ENCODE measurements around the gene RHOXF2B. TPM values are rescaled to one million over a fixed set of nuclear protein-coding genes. Genes with fewer than 3 reads are reported as not detected.
"Not testable (repeated sequence)": the region's sequence is repeated elsewhere in the genome, so short reads cannot be mapped to it uniquely, and the experiment has no call there.

Gene RHOXF2B
- total and polyA plus RNA-seq, 2 donors (not counting 1 experiment from before 2014, with no cell fraction given) = 0.02 TPM; not detected in 1

DNA sequence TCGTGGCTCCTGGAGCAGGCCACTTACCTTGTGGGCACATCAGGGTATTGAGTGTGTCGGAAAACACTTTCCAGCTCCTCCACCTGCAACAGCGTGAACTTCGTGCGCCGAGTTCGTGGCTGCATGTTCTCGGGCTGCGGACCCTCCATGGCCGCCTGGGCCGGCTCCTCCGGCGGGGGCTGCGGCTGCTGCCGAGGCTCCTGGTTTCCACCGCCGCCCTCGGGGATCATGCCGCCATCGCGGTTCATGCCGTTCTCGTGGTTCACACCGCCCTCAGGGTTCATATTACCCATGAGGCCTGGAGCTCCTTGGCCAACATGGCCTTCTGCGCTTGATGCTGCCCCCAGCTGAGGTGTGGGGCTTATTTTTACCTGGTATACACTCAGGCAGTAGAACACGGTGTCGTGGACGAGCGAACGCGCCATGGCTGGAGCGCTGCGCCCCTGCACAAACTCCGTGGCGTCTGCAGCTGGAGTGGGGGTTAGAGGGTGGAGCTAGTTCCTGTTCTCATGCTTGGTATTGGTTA is 38.0 kb upstream of the RHOXF2B start, which contains the start of gene RHOXF1:
Gene RHOXF1 (minus strand): TSS at position 476 of the 526 bp plus-strand sequence. CDS start 51 bp downstream, at position 425.
- Histone ChIP-seq H3K4me1 (ENCODE audit: control insufficient read depth, extremely low read depth, insufficient read depth, low read length) (no peaks in the 10 kb centered on the region), H3K9ac (ENCODE audit: insufficient read depth, low read length) (no peak within 1 kb of the TSS), H4K20me1 (ENCODE audit: control insufficient read depth, extremely low read depth, insufficient read depth, low read length) (no peaks in the 10 kb centered on the region), H3K27me3 (ENCODE audit: control insufficient read depth, insufficient read depth, low read length) (no peaks in the 10 kb centered on the region), H3K4me2 (ENCODE audit: extremely low read depth, insufficient read depth, low read length) (no peak within 1 kb of the TSS), H3K79me2 (ENCODE audit: control insufficient read depth, insufficient read depth, low read length) (no peaks in the 10 kb centered on the region), H3K27ac (ENCODE audit: insufficient read depth, low read length) (no peak within 1 kb of the TSS), H3K4me3 (replicated peaks in 1 of 4; ENCODE audit: control extremely low read depth in 1 of 4, insufficient read depth in 1 of 4, low read depth in 3 of 4, low read length in 4 of 4) (no peak within 1 kb of the TSS), H2AFZ (ENCODE audit: low read length) (no peak within 1 kb of the TSS), H3K36me3 (ENCODE audit: control insufficient read depth, insufficient read depth, low read length) (no peaks in the 10 kb centered on the region), H3K9me3 (ENCODE audit: control insufficient read depth, insufficient read depth, low read depth, low read length) (no peaks in the 10 kb centered on the region)
- TF ChIP-seq EZH2 (IDR thresholded peaks at IDR 0.05; ENCODE audit: low read length, missing control alignments) = no peak
- TF ChIP-seq, protein P1, sequence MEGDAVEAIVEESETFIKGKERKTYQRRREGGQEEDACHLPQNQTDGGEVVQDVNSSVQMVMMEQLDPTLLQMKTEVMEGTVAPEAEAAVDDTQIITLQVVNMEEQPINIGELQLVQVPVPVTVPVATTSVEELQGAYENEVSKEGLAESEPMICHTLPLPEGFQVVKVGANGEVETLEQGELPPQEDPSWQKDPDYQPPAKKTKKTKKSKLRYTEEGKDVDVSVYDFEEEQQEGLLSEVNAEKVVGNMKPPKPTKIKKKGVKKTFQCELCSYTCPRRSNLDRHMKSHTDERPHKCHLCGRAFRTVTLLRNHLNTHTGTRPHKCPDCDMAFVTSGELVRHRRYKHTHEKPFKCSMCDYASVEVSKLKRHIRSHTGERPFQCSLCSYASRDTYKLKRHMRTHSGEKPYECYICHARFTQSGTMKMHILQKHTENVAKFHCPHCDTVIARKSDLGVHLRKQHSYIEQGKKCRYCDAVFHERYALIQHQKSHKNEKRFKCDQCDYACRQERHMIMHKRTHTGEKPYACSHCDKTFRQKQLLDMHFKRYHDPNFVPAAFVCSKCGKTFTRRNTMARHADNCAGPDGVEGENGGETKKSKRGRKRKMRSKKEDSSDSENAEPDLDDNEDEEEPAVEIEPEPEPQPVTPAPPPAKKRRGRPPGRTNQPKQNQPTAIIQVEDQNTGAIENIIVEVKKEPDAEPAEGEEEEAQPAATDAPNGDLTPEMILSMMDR (conservative IDR thresholded peaks at IDR 0.05 in 1 of 2, IDR thresholded peaks at IDR 0.05 in 1 of 2; ENCODE audit: low read depth in 1 of 2, low read length in 2 of 2) = no peak
- no peak for DNase-seq (ENCODE audit: low read depth in 2 of 2)

DNA sequence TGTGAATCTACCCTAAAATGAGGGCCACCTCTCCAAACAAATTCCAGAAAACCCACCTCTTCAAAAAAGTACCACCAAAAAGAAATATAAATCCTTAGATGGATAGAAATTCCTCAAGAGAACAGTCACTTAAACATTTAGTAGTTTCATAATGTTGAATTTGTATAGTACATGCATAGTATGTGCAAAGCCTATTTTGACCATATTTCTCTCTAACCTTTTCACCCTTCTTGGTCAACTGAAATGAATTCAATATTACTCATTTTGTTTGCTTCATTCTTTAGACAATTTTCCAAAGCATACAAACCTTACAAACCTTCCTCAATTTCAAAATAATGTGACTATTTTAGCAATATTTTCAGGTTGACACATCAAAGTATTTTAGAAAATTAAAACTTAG is 34.1 kb upstream of the RHOXF2B start:
- TF ChIP-seq, protein P1 (conservative IDR thresholded peaks at IDR 0.05 in 1 of 2, IDR thresholded peaks at IDR 0.05 in 1 of 2; ENCODE audit: low read depth in 1 of 2, low read length in 2 of 2) = no peak
- no peak for TF ChIP-seq EZH2 (IDR thresholded peaks at IDR 0.05; ENCODE audit: low read length, missing control alignments)
- H3K9ac ChIP-seq (ENCODE audit: insufficient read depth, low read length) = no peak overlapping the region
- H3K4me3 ChIP-seq (replicated peaks in 1 of 4; ENCODE audit: control extremely low read depth in 1 of 4, insufficient read depth in 1 of 4, low read depth in 3 of 4, low read length in 4 of 4) = no peak overlapping the region
- no peak overlapping the region for H3K27ac ChIP-seq (ENCODE audit: insufficient read depth, low read length)
- H2AFZ ChIP-seq (ENCODE audit: low read length) = no peak overlapping the region
- no peak for DNase-seq (ENCODE audit: low read depth in 2 of 2)
- no peaks in the 10 kb centered on the region for H3K36me3 ChIP-seq (ENCODE audit: control insufficient read depth, insufficient read depth, low read length)
- H3K79me2 ChIP-seq (ENCODE audit: control insufficient read depth, insufficient read depth, low read length) = no peaks in the 10 kb centered on the region
- no peaks in the 10 kb centered on the region for H4K20me1 ChIP-seq (ENCODE audit: control insufficient read depth, extremely low read depth, insufficient read depth, low read length)
- no peaks in the 10 kb centered on the region for H3K4me1 ChIP-seq (ENCODE audit: control insufficient read depth, extremely low read depth, insufficient read depth, low read length)
- H3K9me3 ChIP-seq (ENCODE audit: control insufficient read depth, insufficient read depth, low read depth, low read length) = no peaks in the 10 kb centered on the region
- H3K4me2 ChIP-seq (ENCODE audit: extremely low read depth, insufficient read depth, low read length) = no peak overlapping the region
- no peaks in the 10 kb centered on the region for H3K27me3 ChIP-seq (ENCODE audit: control insufficient read depth, insufficient read depth, low read length)

DNA sequence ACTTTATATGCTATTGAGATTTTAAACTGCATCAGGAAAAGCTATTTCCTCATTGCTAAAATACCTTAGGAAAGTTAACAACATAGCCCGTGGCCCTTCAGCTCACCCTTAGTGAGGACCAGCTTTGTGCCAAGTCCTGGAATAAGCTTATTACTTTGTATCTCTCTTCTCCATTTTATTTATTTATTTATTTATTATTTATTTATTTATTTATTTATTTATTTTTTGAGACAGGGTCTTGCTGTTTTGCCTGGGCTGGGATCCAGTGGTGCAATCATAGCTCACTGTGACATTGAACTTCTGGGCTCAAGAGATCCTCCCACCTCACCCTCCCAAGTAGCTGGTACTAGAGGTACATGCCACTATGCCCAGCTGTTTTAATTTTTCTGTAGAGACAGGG is 31.9 kb upstream of the RHOXF2B start:
- H3K9ac ChIP-seq (ENCODE audit: insufficient read depth, low read length) = no peak overlapping the region
- H4K20me1 ChIP-seq (ENCODE audit: control insufficient read depth, extremely low read depth, insufficient read depth, low read length) = no peaks in the 10 kb centered on the region
- no peaks in the 10 kb centered on the region for H3K36me3 ChIP-seq (ENCODE audit: control insufficient read depth, insufficient read depth, low read length)
- no peak for DNase-seq (ENCODE audit: low read depth in 2 of 2)
- H3K27me3 ChIP-seq (ENCODE audit: control insufficient read depth, insufficient read depth, low read length) = no peaks in the 10 kb centered on the region
- TF ChIP-seq, protein P1 (conservative IDR thresholded peaks at IDR 0.05 in 1 of 2, IDR thresholded peaks at IDR 0.05 in 1 of 2; ENCODE audit: low read depth in 1 of 2, low read length in 2 of 2) = no peak
- TF ChIP-seq EZH2 (IDR thresholded peaks at IDR 0.05; ENCODE audit: low read length, missing control alignments) = no peak
- H3K4me3 ChIP-seq (replicated peaks in 1 of 4; ENCODE audit: control extremely low read depth in 1 of 4, insufficient read depth in 1 of 4, low read depth in 3 of 4, low read length in 4 of 4) = no peak overlapping the region
- H3K4me2 ChIP-seq (ENCODE audit: extremely low read depth, insufficient read depth, low read length) = no peak overlapping the region
- no peak overlapping the region for H2AFZ ChIP-seq (ENCODE audit: low read length)
- H3K27ac ChIP-seq (ENCODE audit: insufficient read depth, low read length) = no peak overlapping the region
- H3K4me1 ChIP-seq (ENCODE audit: control insufficient read depth, extremely low read depth, insufficient read depth, low read length) = no peaks in the 10 kb centered on the region
- no peaks in the 10 kb centered on the region for H3K9me3 ChIP-seq (ENCODE audit: control insufficient read depth, insufficient read depth, low read depth, low read length)
- no peaks in the 10 kb centered on the region for H3K79me2 ChIP-seq (ENCODE audit: control insufficient read depth, insufficient read depth, low read length)

DNA sequence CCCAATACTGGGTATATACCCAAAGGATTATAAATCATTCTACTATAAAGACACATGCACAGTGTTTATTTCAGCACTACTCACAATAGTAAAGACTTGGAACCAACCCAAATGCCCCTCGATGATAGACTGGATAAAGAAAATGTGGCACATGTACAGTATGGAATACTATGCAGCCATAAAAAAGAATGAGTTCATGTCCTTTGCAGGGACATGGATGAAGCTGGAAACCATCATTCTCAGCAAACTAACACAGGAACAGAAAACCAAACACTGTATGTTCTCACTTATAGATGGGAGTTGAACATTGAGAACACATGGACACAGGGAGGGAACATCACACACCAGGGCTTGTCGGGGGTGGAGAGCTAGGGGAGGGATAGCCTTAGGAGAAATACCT is 27.2 kb upstream of the RHOXF2B start:
- H3K9me3 ChIP-seq (ENCODE audit: control insufficient read depth, insufficient read depth, low read depth, low read length); H2AFZ ChIP-seq (ENCODE audit: low read length); H3K9ac ChIP-seq (ENCODE audit: insufficient read depth, low read length); DNase-seq (ENCODE audit: low read depth in 2 of 2); H3K79me2 ChIP-seq (ENCODE audit: control insufficient read depth, insufficient read depth, low read length); H3K4me1 ChIP-seq (ENCODE audit: control insufficient read depth, extremely low read depth, insufficient read depth, low read length); H3K27ac ChIP-seq (ENCODE audit: insufficient read depth, low read length); H3K4me2 ChIP-seq (ENCODE audit: extremely low read depth, insufficient read depth, low read length); H3K4me3 ChIP-seq (replicated peaks in 1 of 4; ENCODE audit: control extremely low read depth in 1 of 4, insufficient read depth in 1 of 4, low read depth in 3 of 4, low read length in 4 of 4); H3K36me3 ChIP-seq (ENCODE audit: control insufficient read depth, insufficient read depth, low read length); H3K27me3 ChIP-seq (ENCODE audit: control insufficient read depth, insufficient read depth, low read length); H4K20me1 ChIP-seq (ENCODE audit: control insufficient read depth, extremely low read depth, insufficient read depth, low read length): not testable (repeated sequence)

DNA sequence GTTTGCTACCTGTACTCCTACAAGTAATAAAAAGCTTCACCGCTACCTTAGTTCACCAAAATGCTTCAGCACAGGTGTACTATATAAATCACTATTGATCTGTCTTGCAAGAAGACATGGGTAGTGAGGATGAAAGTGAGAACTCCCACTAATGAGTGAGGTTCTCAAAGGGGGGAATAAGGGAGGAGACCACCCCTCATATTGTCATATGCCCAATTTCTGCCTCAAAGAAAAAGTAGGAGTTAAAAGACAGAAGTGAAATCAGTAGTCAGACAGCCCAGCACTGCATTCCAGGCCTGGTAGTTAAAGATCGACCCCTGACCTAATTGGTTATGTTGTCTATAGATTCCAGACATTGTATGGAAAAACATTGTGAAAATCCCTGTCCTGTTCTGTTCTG is 23.6 kb upstream of the RHOXF2B start:
- H3K79me2 ChIP-seq (ENCODE audit: control insufficient read depth, insufficient read depth, low read length); DNase-seq (ENCODE audit: low read depth in 2 of 2); H3K36me3 ChIP-seq (ENCODE audit: control insufficient read depth, insufficient read depth, low read length); H3K9me3 ChIP-seq (ENCODE audit: control insufficient read depth, insufficient read depth, low read depth, low read length); H3K27me3 ChIP-seq (ENCODE audit: control insufficient read depth, insufficient read depth, low read length); H2AFZ ChIP-seq (ENCODE audit: low read length); H3K27ac ChIP-seq (ENCODE audit: insufficient read depth, low read length); H4K20me1 ChIP-seq (ENCODE audit: control insufficient read depth, extremely low read depth, insufficient read depth, low read length); H3K4me2 ChIP-seq (ENCODE audit: extremely low read depth, insufficient read depth, low read length); H3K9ac ChIP-seq (ENCODE audit: insufficient read depth, low read length); H3K4me3 ChIP-seq (replicated peaks in 1 of 4; ENCODE audit: control extremely low read depth in 1 of 4, insufficient read depth in 1 of 4, low read depth in 3 of 4, low read length in 4 of 4); H3K4me1 ChIP-seq (ENCODE audit: control insufficient read depth, extremely low read depth, insufficient read depth, low read length): not testable (repeated sequence)

Data from fibroblast of lung (primary cell).